ENCODE measurements around the gene LRMDA. TPM values are rescaled to one million over a fixed set of nuclear protein-coding genes. Genes with fewer than 3 reads are reported as not detected.

Gene LRMDA
- total RNA-seq, 1 donor from 2014 or later, result 2.1 TPM

GRCh38 chr10:76037531-76038155, 606.2 kb downstream of the LRMDA start:
- peaks cover 21% of the 10 kb centered on the region for H3K4me1 Mint-ChIP-seq (ENCODE audit: low read depth, unreplicated experiment)
- TF ChIP-seq CTCF (IDR thresholded peaks at IDR 0.05; ENCODE audit: partially characterized antibody, unreplicated experiment), result no peak
- no peak for DNase-seq
- H3K9me3 Mint-ChIP-seq (ENCODE audit: unreplicated experiment), result peaks cover 1% of the 10 kb centered on the region
- peaks cover 2% of the 10 kb centered on the region for H3K27me3 Mint-ChIP-seq (ENCODE audit: unreplicated experiment)
- peaks cover 7% of the 10 kb centered on the region for H3K36me3 Mint-ChIP-seq (ENCODE audit: unreplicated experiment)
- H3K27ac Mint-ChIP-seq (ENCODE audit: unreplicated experiment), result no peak overlapping the region
- H3K4me3 Mint-ChIP-seq (ENCODE audit: unreplicated experiment), result no peak overlapping the region

- no peak for DNase-seq
- Mint-ChIP-seq H3K9me3 (ENCODE audit: unreplicated experiment) (peaks cover 1% of the 10 kb centered on the region), H3K36me3 (ENCODE audit: unreplicated experiment) (peaks cover 7% of the 10 kb centered on the region), H3K27me3 (ENCODE audit: unreplicated experiment) (peaks cover 2% of the 10 kb centered on the region), H3K4me3 (ENCODE audit: unreplicated experiment) (no peak overlapping the region), H3K27ac (ENCODE audit: unreplicated experiment) (no peak overlapping the region), H3K4me1 (ENCODE audit: low read depth, unreplicated experiment) (peaks cover 17% of the 10 kb centered on the region)
- no peak for TF ChIP-seq CTCF (IDR thresholded peaks at IDR 0.05; ENCODE audit: partially characterized antibody, unreplicated experiment)
These were observed 607.3 kb downstream of the LRMDA start for GRCh38 chr10:76038696-76039095.

DNA sequence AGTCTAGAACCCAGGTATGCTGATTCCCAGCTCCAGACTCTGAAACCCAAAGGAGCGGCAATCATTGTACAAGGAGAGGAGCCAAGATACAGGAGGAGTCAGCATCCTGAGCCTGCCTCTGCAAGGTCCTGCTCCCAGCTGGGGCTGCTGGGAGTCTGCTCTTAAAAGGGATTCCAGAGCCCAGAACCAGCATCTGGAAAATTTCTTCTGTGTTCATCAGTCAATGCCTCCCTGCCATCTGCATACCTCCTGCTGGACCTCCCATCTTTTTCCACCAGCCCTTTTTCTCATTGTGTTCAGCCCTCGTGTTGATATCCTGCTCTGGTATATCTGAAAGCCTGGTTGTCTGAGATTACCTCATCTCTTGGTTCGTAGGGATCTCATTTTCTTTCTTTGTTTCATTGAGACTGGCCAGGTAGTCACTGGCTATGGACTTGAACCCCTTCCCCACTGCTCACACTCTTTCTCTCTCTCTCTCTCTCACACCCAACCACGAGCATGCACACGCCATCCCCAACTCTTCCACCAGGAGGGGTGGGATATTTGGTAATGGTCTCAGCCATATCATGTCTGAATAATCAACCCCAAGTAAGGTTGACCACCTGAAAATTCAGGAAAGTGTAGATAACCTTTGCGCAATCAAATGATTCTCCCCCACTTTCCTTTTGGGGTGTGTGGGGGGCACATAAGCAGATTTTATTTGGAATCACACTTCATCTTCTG, 608.8 kb downstream of the LRMDA start:
- peaks cover 1% of the 10 kb centered on the region for H3K9me3 Mint-ChIP-seq (ENCODE audit: unreplicated experiment)
- H3K36me3 Mint-ChIP-seq (ENCODE audit: unreplicated experiment), result peaks cover 7% of the 10 kb centered on the region
- H3K4me1 Mint-ChIP-seq (ENCODE audit: low read depth, unreplicated experiment), result peaks cover 5% of the 10 kb centered on the region
- no peak overlapping the region for H3K4me3 Mint-ChIP-seq (ENCODE audit: unreplicated experiment)
- peak; percentile 55 for TF ChIP-seq CTCF (IDR thresholded peaks at IDR 0.05; ENCODE audit: partially characterized antibody, unreplicated experiment)
- no peak overlapping the region for H3K27ac Mint-ChIP-seq (ENCODE audit: unreplicated experiment)
- peaks cover 2% of the 10 kb centered on the region for H3K27me3 Mint-ChIP-seq (ENCODE audit: unreplicated experiment)
- DNase-seq, result no peak

DNA sequence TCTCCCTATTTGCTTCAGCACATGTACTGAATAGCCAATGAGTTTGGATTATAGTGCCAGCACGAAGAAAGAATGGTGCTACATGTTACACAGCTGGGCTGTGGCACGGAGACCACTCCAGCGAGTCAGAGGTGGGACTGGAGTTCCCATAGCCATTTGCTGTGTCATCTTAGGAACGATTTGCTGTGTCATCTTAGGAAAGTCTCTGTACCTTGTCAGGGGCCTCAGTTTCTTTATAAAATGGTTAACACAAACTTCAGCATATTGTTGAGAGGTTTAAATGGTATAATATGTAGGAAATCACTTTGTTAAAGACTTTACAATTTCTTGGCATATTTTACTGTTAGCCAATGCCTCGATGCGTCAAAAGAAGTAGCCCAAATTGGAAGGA, 609.4 kb downstream of the LRMDA start:
- no peak overlapping the region for H3K27ac Mint-ChIP-seq (ENCODE audit: unreplicated experiment)
- H3K27me3 Mint-ChIP-seq (ENCODE audit: unreplicated experiment), result peaks cover 2% of the 10 kb centered on the region
- H3K36me3 Mint-ChIP-seq (ENCODE audit: unreplicated experiment), result peaks cover 7% of the 10 kb centered on the region
- H3K4me3 Mint-ChIP-seq (ENCODE audit: unreplicated experiment), result no peak overlapping the region
- DNase-seq, result no peak
- H3K9me3 Mint-ChIP-seq (ENCODE audit: unreplicated experiment), result peaks cover 1% of the 10 kb centered on the region
- peaks cover 5% of the 10 kb centered on the region for H3K4me1 Mint-ChIP-seq (ENCODE audit: low read depth, unreplicated experiment)
- no peak for TF ChIP-seq CTCF (IDR thresholded peaks at IDR 0.05; ENCODE audit: partially characterized antibody, unreplicated experiment)

GRCh38 chr10:76041551-76041950, 610.1 kb downstream of the LRMDA start:
- peaks cover 1% of the 10 kb centered on the region for H3K9me3 Mint-ChIP-seq (ENCODE audit: unreplicated experiment)
- H3K27me3 Mint-ChIP-seq (ENCODE audit: unreplicated experiment), result peaks cover 2% of the 10 kb centered on the region
- no peak overlapping the region for H3K4me3 Mint-ChIP-seq (ENCODE audit: unreplicated experiment)
- no peak for DNase-seq
- peaks cover 7% of the 10 kb centered on the region for H3K36me3 Mint-ChIP-seq (ENCODE audit: unreplicated experiment)
- H3K4me1 Mint-ChIP-seq (ENCODE audit: low read depth, unreplicated experiment), result no peaks in the 10 kb centered on the region
- no peak overlapping the region for H3K27ac Mint-ChIP-seq (ENCODE audit: unreplicated experiment)
- TF ChIP-seq CTCF (IDR thresholded peaks at IDR 0.05; ENCODE audit: partially characterized antibody, unreplicated experiment), result no peak
